ENCODE results near the gene NUSAP1.
"Not testable (repeated sequence)": the region's sequence is repeated elsewhere in the genome, so short reads cannot be mapped to it uniquely, and the experiment has no call there.

Gene NUSAP1

GRCh38 chr15:41333026-41333562, 413 bp downstream of the NUSAP1 start:
- no peak for DNase-seq

- no peak for DNase-seq
Measured at GRCh38 chr15:41334293-41335120, 1.8 kb downstream of the NUSAP1 start.

- no peak for DNase-seq
Measured at GRCh38 chr15:41336549-41336948, 3.9 kb downstream of the NUSAP1 start.

- DNase-seq: no peak
Measured at GRCh38 chr15:41337047-41337446, 4.4 kb downstream of the NUSAP1 start.

GRCh38 chr15:41337631-41338522, 5.2 kb downstream of the NUSAP1 start:
- DNase-seq: peak; percentile 14

- DNase-seq: no peak
Measured at GRCh38 chr15:41340189-41340695, 7.6 kb downstream of the NUSAP1 start.

GRCh38 chr15:41341519-41341918, 8.8 kb downstream of the NUSAP1 start:
- no peak for DNase-seq

- DNase-seq: no peak
Measured at GRCh38 chr15:41347236-41347635, 14.6 kb downstream of the NUSAP1 start.

- no peak for DNase-seq
Measured at GRCh38 chr15:41350057-41350717, 17.5 kb downstream of the NUSAP1 start.

- no peak for DNase-seq
Measured at GRCh38 chr15:41354371-41354770, 21.7 kb downstream of the NUSAP1 start.

- no peak for DNase-seq
Measured at GRCh38 chr15:41367418-41367817, 34.7 kb downstream of the NUSAP1 start.

GRCh38 chr15:41377978-41378377, 45.3 kb downstream of the NUSAP1 start:
- DNase-seq: no peak

GRCh38 chr15:41383974-41384749, 51.5 kb downstream of the NUSAP1 start:
- not testable (repeated sequence) for DNase-seq

GRCh38 chr15:41387646-41388045, 55.0 kb downstream of the NUSAP1 start:
- no peak for DNase-seq

- DNase-seq: no peak
Measured at GRCh38 chr15:41392659-41393058, 60.0 kb downstream of the NUSAP1 start.

- DNase-seq: no peak
Measured at GRCh38 chr15:41394924-41395323, 62.2 kb downstream of the NUSAP1 start.

- DNase-seq: no peak
Measured at GRCh38 chr15:41396111-41396510, 63.4 kb downstream of the NUSAP1 start.

GRCh38 chr15:41401904-41402267, 69.2 kb downstream of the NUSAP1 start:
- no peak for DNase-seq

GRCh38 chr15:41407341-41407740, 74.7 kb downstream of the NUSAP1 start:
- DNase-seq: no peak

- no peak for DNase-seq
Measured at GRCh38 chr15:41408234-41408641, 75.6 kb downstream of the NUSAP1 start.

- DNase-seq: no peak
Measured at GRCh38 chr15:41411031-41411430, 78.3 kb downstream of the NUSAP1 start.

GRCh38 chr15:41411441-41411840, 78.8 kb downstream of the NUSAP1 start:
- DNase-seq: no peak
